Measurements from ENCODE around the gene TPCN2. TPM values are rescaled to one million over a fixed set of nuclear protein-coding genes. Genes with fewer than 3 reads are reported as not detected.

Gene TPCN2
- total RNA-seq, 2 experiments from 2014 or later = 16.0 to 17.0 TPM

- TF ChIP-seq CTCF (IDR thresholded peaks at IDR 0.05) = no peak
- H3K36me3 Mint-ChIP-seq (ENCODE audit: low read depth) = peaks cover 2% of the 10 kb centered on the region
- DNase-seq = no peak
- POLR2A ChIA-PET = no interaction called here
- H3K4me1 Mint-ChIP-seq (ENCODE audit: low read depth) = peaks cover 6% of the 10 kb centered on the region
- CTCF ChIA-PET = no interaction called here
- no peaks in the 10 kb centered on the region for H3K27me3 Mint-ChIP-seq
- H3K27ac Mint-ChIP-seq = no peak overlapping the region
- no peak overlapping the region for H3K4me3 Mint-ChIP-seq
- peaks cover 1% of the 10 kb centered on the region for H3K9me3 Mint-ChIP-seq
- no peak for ATAC-seq
- intact Hi-C loops (cut with micrococcal nuclease) = loop anchor here (5.0 to 10.0 kb wide), 2 partner anchors 190 to 537 kb away; partner anchors contain the start of genes CCND1 and MYEOV
These were observed 56.2 kb downstream of the TPCN2 start for GRCh38 chr11:69104856-69105395.

- H3K27ac Mint-ChIP-seq = no peak overlapping the region
- intact Hi-C loops (cut with micrococcal nuclease) = loop anchor here (10.0 kb wide), 1 partner anchor 189 kb away; the partner anchor contains the start of gene MYEOV
- ATAC-seq (no peak), DNase-seq (no peak)
- POLR2A ChIA-PET = no interaction called here
- peaks cover 2% of the 10 kb centered on the region for H3K36me3 Mint-ChIP-seq (ENCODE audit: low read depth)
- H3K9me3 Mint-ChIP-seq = peaks cover 4% of the 10 kb centered on the region
- CTCF ChIA-PET = no interaction called here
- TF ChIP-seq CTCF (IDR thresholded peaks at IDR 0.05) = no peak
- peaks cover 6% of the 10 kb centered on the region for H3K4me1 Mint-ChIP-seq (ENCODE audit: low read depth)
- H3K27me3 Mint-ChIP-seq = no peaks in the 10 kb centered on the region
- H3K4me3 Mint-ChIP-seq = no peak overlapping the region
These were observed 56.8 kb downstream of the TPCN2 start for GRCh38 chr11:69105461-69106030.

GRCh38 chr11:69106031-69106811, 57.5 kb downstream of the TPCN2 start:
- no peak overlapping the region for H3K4me3 Mint-ChIP-seq

GRCh38 chr11:69107413-69107812, 58.7 kb downstream of the TPCN2 start:
- Mint-ChIP-seq H3K36me3 (ENCODE audit: low read depth) (peaks cover 2% of the 10 kb centered on the region), H3K4me3 (no peak overlapping the region), H3K27ac (no peak overlapping the region), H3K9me3 (peaks cover 6% of the 10 kb centered on the region), H3K4me1 (ENCODE audit: low read depth) (peaks cover 4% of the 10 kb centered on the region), H3K27me3 (no peaks in the 10 kb centered on the region)
- intact Hi-C loops (cut with micrococcal nuclease) = loop anchor here (10.0 kb wide), 1 partner anchor 187 kb away; the partner anchor contains the start of gene MYEOV
- ChIA-PET CTCF (no interaction called here), POLR2A (interaction anchor here (1.6 kb wide), 1 partner anchor 410 kb away, joined by 3 read pairs; no protein-coding TSS in a partner anchor)
- no peak for TF ChIP-seq CTCF (IDR thresholded peaks at IDR 0.05)
- no peak for DNase-seq
- no peak for ATAC-seq

More at GRCh38 chr11:69106031-69106811, 57.5 kb downstream of the TPCN2 start:
- CTCF ChIA-PET = no interaction called here
- POLR2A ChIA-PET = interaction anchor here (1.6 kb wide), 1 partner anchor 411 kb away, joined by 3 read pairs; no protein-coding TSS in a partner anchor
- peaks cover 6% of the 10 kb centered on the region for H3K4me1 Mint-ChIP-seq (ENCODE audit: low read depth)
- TF ChIP-seq CTCF (IDR thresholded peaks at IDR 0.05) = no peak
- DNase-seq (no peak), ATAC-seq (no peak)
- H3K36me3 Mint-ChIP-seq (ENCODE audit: low read depth) = peaks cover 2% of the 10 kb centered on the region
- H3K27me3 Mint-ChIP-seq = no peaks in the 10 kb centered on the region
- no peak overlapping the region for H3K27ac Mint-ChIP-seq
- H3K9me3 Mint-ChIP-seq = peaks cover 6% of the 10 kb centered on the region
- intact Hi-C loops (cut with micrococcal nuclease) = loop anchor here (10.0 kb wide), 1 partner anchor 189 kb away; the partner anchor contains the start of gene MYEOV
